ENCODE measurements around the gene CSMD2. TPM values are rescaled to one million over a fixed set of nuclear protein-coding genes. Genes with fewer than 3 reads are reported as not detected.

Gene CSMD2
- total and polyA plus RNA-seq, 2 of the 4 experiments (the other 2 are of a cell fraction): under 0.01 to 0.36 TPM

- Histone ChIP-seq H4K5ac (ENCODE audit: low read depth, low read length) (no peak overlapping the region), H3K4me1 (ENCODE audit: control insufficient read depth, insufficient read depth, low read length) (peaks cover 2% of the 10 kb centered on the region; the same call in 1 of the 2 replicates), H2BK5ac (ENCODE audit: low read depth, low read length, poor library complexity, severe bottlenecking) (no peak overlapping the region), H3K4me3 (ENCODE audit: insufficient read depth, low read depth, low read length) (no peak overlapping the region), H2BK20ac (ENCODE audit: low read depth, low read length) (no peak overlapping the region), H3K9me1 (ENCODE audit: insufficient read depth, low read length) (no peaks in the 10 kb centered on the region), H3K18ac (ENCODE audit: low read depth, low read length) (no peak overlapping the region), H4K91ac (ENCODE audit: insufficient read depth, low read depth, low read length) (no peak overlapping the region), H3K79me1 (ENCODE audit: low read depth in 1 of 2, low read length in 2 of 2) (no peaks in the 10 kb centered on the region), H3K23ac (ENCODE audit: low read depth, low read length) (no peak overlapping the region), H2AK9ac (replicated peaks; ENCODE audit: low read depth, low read length, poor library complexity) (no peak overlapping the region), H3K56ac (ENCODE audit: extremely low read depth, insufficient read depth, low read length) (no peak overlapping the region), H3K9ac (ENCODE audit: low read depth, low read length) (no peak overlapping the region), H3K27ac (ENCODE audit: insufficient read depth, low read length) (no peak overlapping the region), H2BK120ac (ENCODE audit: low read depth, low read length) (no peak overlapping the region), H3K36me3 (ENCODE audit: control insufficient read depth, insufficient read depth, low read length) (no peaks in the 10 kb centered on the region; the same call in 1 of the 2 replicates), H3K4me2 (ENCODE audit: low read depth, low read length) (no peak overlapping the region), H2BK15ac (ENCODE audit: low read depth, low read length) (no peak overlapping the region), H4K8ac (ENCODE audit: low read depth in 2 of 2, low read length in 2 of 2) (no peak overlapping the region), H3K9me3 (ENCODE audit: control insufficient read depth, insufficient read depth, low read length) (peaks cover 10% of the 10 kb centered on the region), H3K27me3 (ENCODE audit: control insufficient read depth, insufficient read depth, low read length) (no peaks in the 10 kb centered on the region), H3K4ac (ENCODE audit: low read depth, low read length) (no peak overlapping the region), H3K14ac (replicated peaks; ENCODE audit: low read depth, low read length) (no peak overlapping the region), H2AK5ac (ENCODE audit: low read depth, low read length) (no peak overlapping the region), H4K20me1 (ENCODE audit: insufficient read depth, low read length) (no peaks in the 10 kb centered on the region), H2AFZ (replicated peaks; ENCODE audit: low read length, poor library complexity) (no peak overlapping the region)
- intact Hi-C loops (cut with micrococcal nuclease) (no loop called here), in situ Hi-C loops (cut with MboI; ENCODE audit: low sequenced_read_pairs) (no loop called here), dilution Hi-C loops (cut with HindIII; ENCODE audit: low sequenced_read_pairs, unreplicated experiment) (no loop called here)
- DNase-seq (no peak), ATAC-seq (ENCODE audit: low read depth) (no peak)
- TF ChIP-seq RFX5 (IDR thresholded peaks at IDR 0.05; ENCODE audit: low read depth, low read length) (no peak), MAFK (IDR thresholded peaks at IDR 0.05; ENCODE audit: low read depth, low read length) (no peak), MXI1 (IDR thresholded peaks at IDR 0.05; ENCODE audit: borderline replicate concordance, low read depth, low read length) (no peak), NFE2L2 (IDR thresholded peaks at IDR 0.05; ENCODE audit: low read depth, low read length) (no peak), BHLHE40 (IDR thresholded peaks at IDR 0.05; ENCODE audit: low read depth, low read length) (no peak), CTCF (conservative IDR thresholded peaks at IDR 0.05; ENCODE audit: low read depth, low read length) (no peak), CHD1 (IDR thresholded peaks at IDR 0.05; ENCODE audit: low read depth, low read length) (no peak), FOS (IDR thresholded peaks at IDR 0.05; ENCODE audit: low read depth, low read length) (no peak), MAZ (IDR thresholded peaks at IDR 0.05; ENCODE audit: borderline replicate concordance, low read depth, low read length) (no peak)
- CTCF ChIA-PET: interaction anchor here (0.6 to 1.2 kb wide), 2 partner anchors 10 to 988 kb away, joined by 3 to 8 read pairs; no protein-coding TSS in a partner anchor
- WGBS, 2 experiments (ENCODE audit: extremely low coverage in 2 of 2, insufficient read length in 1 of 2): no CpG with 5 or more reads among the region's 2 CpGs
- POLR2A ChIA-PET (ENCODE audit: unreplicated experiment): interaction anchor here (0.6 kb wide), 1 partner anchor 9 kb away, joined by 3 read pairs; no protein-coding TSS in a partner anchor
- no TSS peak for BruUV-seq (replicated peaks)
Observed at GRCh38 chr1:33501309-33501708, 663.7 kb downstream of the CSMD2 start.
